Stimulated activated CD4-positive, alpha-beta T cell treated with anti-CD3 and anti-CD28 coated beads, Interleukin-2, amount 100 ng/mL, for 4 hours (primary cell): ENCODE measurements around the gene ZNF133.

Experiments
- DNase-seq: peaks from one replicate; pipeline ENCODE4 v3.0.0-alpha.2; 2020; ENCODE audit warnings: low read depth

ZNF133 gene

GRCh38 chr20:18361678-18362077 is 73.4 kb downstream of the ZNF133 start:
- DNase-seq = no peak

GRCh38 chr20:18362916-18363315 is 74.6 kb downstream of the ZNF133 start:
- DNase-seq = no peak

- DNase-seq = no peak
Measured at GRCh38 chr20:18363708-18364107, 75.4 kb downstream of the ZNF133 start.

- DNase-seq = no peak
Measured at GRCh38 chr20:18364768-18365167, 76.4 kb downstream of the ZNF133 start.
